Suprapubic skin (tissue), 4 donors: Measurements from ENCODE around the gene CD244. TPM values are rescaled to one million over a fixed set of nuclear protein-coding genes. Genes with fewer than 3 reads are reported as not detected.

Experiments used
- DNase-seq, 2 donors: peaks; one replicate each; pipeline ENCODE4 v3.0.0-alpha.2; 2019; ENCODE audit warnings: low spot score in 2 of 2
- H3K27ac ChIP-seq: fragments of 200-600 bp; sonication (generic); one replicate; pipeline ENCODE4 v1.5.1; 2019
- H3K27me3 ChIP-seq: fragments of 200-600 bp; sonication (generic); one replicate; pipeline ENCODE4 v1.5.1; 2019
- H3K36me3 ChIP-seq: fragments of 200-600 bp; sonication (generic); one replicate; pipeline ENCODE4 v1.5.1; 2019
- H3K4me1 ChIP-seq: fragments of 200-600 bp; sonication (generic); one replicate; pipeline ENCODE4 v1.5.1; 2019
- H3K4me3 ChIP-seq: fragments of 200-600 bp; sonication (generic); one replicate; pipeline ENCODE4 v1.5.1; 2019; ENCODE audit warnings: mild to moderate bottlenecking
- H3K9me3 ChIP-seq: fragments of 200-600 bp; sonication (generic); one replicate; pipeline ENCODE4 v1.5.1; 2019
- EP300 ChIP-seq: sonication (generic); formaldehyde crosslinking; IDR thresholded peaks from one replicate; pipeline ENCODE4 v1.6.1; 2017; ENCODE audit warnings: antibody characterized with exemption
- POLR2A ChIP-seq, 2 donors: fragments of 450-650 bp; IDR thresholded peaks; one replicate each; pipeline ENCODE4 v1.6.1; 2017; ENCODE audit warnings: antibody characterized with exemption in 2 of 2, mild to moderate bottlenecking in 2 of 2, moderate library complexity in 2 of 2
- POLR2AphosphoS5 ChIP-seq, 3 donors: sonication (generic); formaldehyde crosslinking; IDR thresholded peaks; one replicate each; pipeline ENCODE4 v1.6.1; 2017; ENCODE audit warnings: antibody characterized with exemption in 3 of 3
- WGBS: methylation state at CpG from one replicate; pipeline ENCODE4 v1.1.5; 2018; 5-methylcytosine and 5-hydroxymethylcytosine counted together
- total RNA-seq, 4 donors: library from RNA; depleted of rRNA; stranded (reverse); fragments of >200 nt; gene quantifications; one replicate each; pipeline ENCODE4 v1.1.0, GENCODE V29; 2016
- TF ChIP-seq, protein P1 (sequence below), 2 donors: fragments of 200-600 bp in 1 of 2; fragments of 450-650 bp in 1 of 2; sonication (generic) in 1 of 2; IDR thresholded peaks; one replicate each; pipeline ENCODE4 v1.5.1; 2016 to 2019; ENCODE audit warnings: antibody characterized with exemption in 2 of 2, mild to moderate bottlenecking in 1 of 2, moderate library complexity in 1 of 2

Gene CD244
- total RNA-seq, 4 donors from 2014 or later = 0.49 to 0.68 TPM; not detected in 2

GRCh38 chr1:160891474-160891873 is 28.8 kb upstream of the CD244 start:
- 63% methylated on average over 2 of the region's 2 CpGs for WGBS
- no peaks in the 10 kb centered on the region for H3K36me3 ChIP-seq
- H3K27me3 ChIP-seq = no peaks in the 10 kb centered on the region
- no peak overlapping the region for H3K4me3 ChIP-seq
- no peak overlapping the region for H3K27ac ChIP-seq
- no peak for DNase-seq
- H3K9me3 ChIP-seq = no peaks in the 10 kb centered on the region
- H3K4me1 ChIP-seq = no peaks in the 10 kb centered on the region
- no peak for TF ChIP-seq POLR2AphosphoS5 (IDR thresholded peaks at IDR 0.05)
- no peak for TF ChIP-seq POLR2A (IDR thresholded peaks at IDR 0.05)
- TF ChIP-seq EP300 = no peak
- TF ChIP-seq, protein P1, sequence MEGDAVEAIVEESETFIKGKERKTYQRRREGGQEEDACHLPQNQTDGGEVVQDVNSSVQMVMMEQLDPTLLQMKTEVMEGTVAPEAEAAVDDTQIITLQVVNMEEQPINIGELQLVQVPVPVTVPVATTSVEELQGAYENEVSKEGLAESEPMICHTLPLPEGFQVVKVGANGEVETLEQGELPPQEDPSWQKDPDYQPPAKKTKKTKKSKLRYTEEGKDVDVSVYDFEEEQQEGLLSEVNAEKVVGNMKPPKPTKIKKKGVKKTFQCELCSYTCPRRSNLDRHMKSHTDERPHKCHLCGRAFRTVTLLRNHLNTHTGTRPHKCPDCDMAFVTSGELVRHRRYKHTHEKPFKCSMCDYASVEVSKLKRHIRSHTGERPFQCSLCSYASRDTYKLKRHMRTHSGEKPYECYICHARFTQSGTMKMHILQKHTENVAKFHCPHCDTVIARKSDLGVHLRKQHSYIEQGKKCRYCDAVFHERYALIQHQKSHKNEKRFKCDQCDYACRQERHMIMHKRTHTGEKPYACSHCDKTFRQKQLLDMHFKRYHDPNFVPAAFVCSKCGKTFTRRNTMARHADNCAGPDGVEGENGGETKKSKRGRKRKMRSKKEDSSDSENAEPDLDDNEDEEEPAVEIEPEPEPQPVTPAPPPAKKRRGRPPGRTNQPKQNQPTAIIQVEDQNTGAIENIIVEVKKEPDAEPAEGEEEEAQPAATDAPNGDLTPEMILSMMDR (IDR thresholded peaks at IDR 0.05) = no peak

- no peaks in the 10 kb centered on the region for H3K4me1 ChIP-seq
- TF ChIP-seq EP300 = no peak
- TF ChIP-seq POLR2A (IDR thresholded peaks at IDR 0.05) = no peak
- TF ChIP-seq, protein P1 (IDR thresholded peaks at IDR 0.05) = no peak
- no peak for TF ChIP-seq POLR2AphosphoS5 (IDR thresholded peaks at IDR 0.05)
- H3K9me3 ChIP-seq = no peaks in the 10 kb centered on the region
- H3K36me3 ChIP-seq = no peaks in the 10 kb centered on the region
- 62% methylated on average over 2 of the region's 2 CpGs for WGBS
- no peak overlapping the region for H3K27ac ChIP-seq
- no peak overlapping the region for H3K4me3 ChIP-seq
- no peak for DNase-seq
- H3K27me3 ChIP-seq = no peaks in the 10 kb centered on the region
Measured at GRCh38 chr1:160888926-160889325, 26.2 kb upstream of the CD244 start.

DNA sequence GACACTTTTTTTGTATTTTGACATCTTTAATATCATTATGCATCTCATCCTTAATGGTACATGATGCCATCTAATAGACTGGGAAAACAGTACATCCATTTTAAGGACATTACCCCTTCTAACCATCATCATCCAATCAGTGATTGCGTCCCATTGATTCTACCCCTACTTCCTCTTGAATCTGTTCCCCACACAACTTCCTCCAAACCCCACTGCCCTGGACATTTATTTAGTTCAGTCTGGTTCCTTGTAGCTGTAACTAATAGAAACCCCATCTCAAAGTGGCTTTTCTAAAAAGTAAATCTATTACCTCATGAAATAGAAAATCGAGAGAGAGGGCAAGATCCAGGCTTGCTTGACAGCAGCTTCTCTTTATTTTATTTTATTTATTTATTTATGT is 24.4 kb upstream of the CD244 start:
- no peak overlapping the region for H3K27ac ChIP-seq
- H3K4me1 ChIP-seq = no peaks in the 10 kb centered on the region
- no peak for DNase-seq
- TF ChIP-seq, protein P1 (IDR thresholded peaks at IDR 0.05) = no peak
- TF ChIP-seq POLR2A (IDR thresholded peaks at IDR 0.05) = no peak
- no peaks in the 10 kb centered on the region for H3K36me3 ChIP-seq
- no peak overlapping the region for H3K4me3 ChIP-seq
- 85% methylated on average over 2 of the region's 2 CpGs for WGBS
- no peaks in the 10 kb centered on the region for H3K27me3 ChIP-seq
- H3K9me3 ChIP-seq = no peaks in the 10 kb centered on the region

- Histone ChIP-seq H3K4me1 (no peaks in the 10 kb centered on the region), H3K4me3 (no peak within 1 kb of the TSS), H3K36me3 (no peaks in the 10 kb centered on the region), H3K27me3 (no peaks in the 10 kb centered on the region), H3K27ac (no peak within 1 kb of the TSS), H3K9me3 (no peaks in the 10 kb centered on the region)
- TF ChIP-seq, protein P1 (IDR thresholded peaks at IDR 0.05) = no peak
- TF ChIP-seq POLR2A (IDR thresholded peaks at IDR 0.05) (no peak), POLR2AphosphoS5 (IDR thresholded peaks at IDR 0.05) (no peak), EP300 (no peak)
- 45% methylated on average over 5 of the region's 5 CpGs for WGBS
- DNase-seq = no peak
Measured at GRCh38 chr1:160885042-160885441, 22.4 kb upstream of the CD244 start, which contains the start of gene ITLN1. ITLN1 (minus strand) TSS chr1:160885180; CDS start chr1:160884877, 303 bp downstream.

DNA sequence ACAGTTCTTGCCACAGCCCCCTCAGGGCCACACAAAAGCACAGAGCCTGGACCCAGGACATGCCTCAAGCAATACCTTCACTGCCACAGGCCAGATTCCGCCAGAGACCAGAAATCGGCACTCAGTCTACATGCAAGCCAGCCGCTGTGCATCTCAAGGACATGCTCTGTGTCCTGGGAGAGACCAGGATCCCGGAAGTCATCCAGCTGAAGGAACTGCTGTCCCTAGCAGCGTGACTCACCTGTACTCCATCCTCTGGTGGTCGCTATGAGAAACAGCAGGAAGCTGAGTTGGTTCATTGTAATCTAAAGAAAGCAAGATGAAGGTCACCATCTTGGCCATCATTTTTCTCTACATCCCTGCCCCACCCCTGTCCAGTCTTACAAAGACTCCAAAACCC is 21.9 kb upstream of the CD244 start:
- H3K4me1 ChIP-seq = no peaks in the 10 kb centered on the region
- no peaks in the 10 kb centered on the region for H3K36me3 ChIP-seq
- DNase-seq = no peak
- H3K27ac ChIP-seq = no peak overlapping the region
- no peak overlapping the region for H3K4me3 ChIP-seq
- TF ChIP-seq POLR2AphosphoS5 (IDR thresholded peaks at IDR 0.05) (no peak), EP300 (no peak), POLR2A (IDR thresholded peaks at IDR 0.05) (no peak)
- TF ChIP-seq, protein P1 (IDR thresholded peaks at IDR 0.05) = peak in 1 of 2 donors; percentile 36
- H3K27me3 ChIP-seq = no peaks in the 10 kb centered on the region
- 45% methylated on average over 5 of the region's 6 CpGs for WGBS
- no peaks in the 10 kb centered on the region for H3K9me3 ChIP-seq
